ENCODE data around the gene LCE5A.

LCE5A gene

GRCh38 chr1:152513081-152513480 is 2.5 kb downstream of the LCE5A start:
- peaks cover 69% of the 10 kb centered on the region for H3K9me3 Mint-ChIP-seq
- H3K27ac Mint-ChIP-seq = no peak overlapping the region
- H3K4me1 Mint-ChIP-seq = no peaks in the 10 kb centered on the region
- no peaks in the 10 kb centered on the region for H3K36me3 Mint-ChIP-seq (ENCODE audit: low read depth)
- TF ChIP-seq, protein P1, sequence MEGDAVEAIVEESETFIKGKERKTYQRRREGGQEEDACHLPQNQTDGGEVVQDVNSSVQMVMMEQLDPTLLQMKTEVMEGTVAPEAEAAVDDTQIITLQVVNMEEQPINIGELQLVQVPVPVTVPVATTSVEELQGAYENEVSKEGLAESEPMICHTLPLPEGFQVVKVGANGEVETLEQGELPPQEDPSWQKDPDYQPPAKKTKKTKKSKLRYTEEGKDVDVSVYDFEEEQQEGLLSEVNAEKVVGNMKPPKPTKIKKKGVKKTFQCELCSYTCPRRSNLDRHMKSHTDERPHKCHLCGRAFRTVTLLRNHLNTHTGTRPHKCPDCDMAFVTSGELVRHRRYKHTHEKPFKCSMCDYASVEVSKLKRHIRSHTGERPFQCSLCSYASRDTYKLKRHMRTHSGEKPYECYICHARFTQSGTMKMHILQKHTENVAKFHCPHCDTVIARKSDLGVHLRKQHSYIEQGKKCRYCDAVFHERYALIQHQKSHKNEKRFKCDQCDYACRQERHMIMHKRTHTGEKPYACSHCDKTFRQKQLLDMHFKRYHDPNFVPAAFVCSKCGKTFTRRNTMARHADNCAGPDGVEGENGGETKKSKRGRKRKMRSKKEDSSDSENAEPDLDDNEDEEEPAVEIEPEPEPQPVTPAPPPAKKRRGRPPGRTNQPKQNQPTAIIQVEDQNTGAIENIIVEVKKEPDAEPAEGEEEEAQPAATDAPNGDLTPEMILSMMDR (IDR thresholded peaks at IDR 0.05; ENCODE audit: unreplicated experiment in 3 of 3) = no peak
- no peaks in the 10 kb centered on the region for H3K27me3 Mint-ChIP-seq (ENCODE audit: low read depth)
- no peak overlapping the region for H3K4me3 Mint-ChIP-seq

DNA sequence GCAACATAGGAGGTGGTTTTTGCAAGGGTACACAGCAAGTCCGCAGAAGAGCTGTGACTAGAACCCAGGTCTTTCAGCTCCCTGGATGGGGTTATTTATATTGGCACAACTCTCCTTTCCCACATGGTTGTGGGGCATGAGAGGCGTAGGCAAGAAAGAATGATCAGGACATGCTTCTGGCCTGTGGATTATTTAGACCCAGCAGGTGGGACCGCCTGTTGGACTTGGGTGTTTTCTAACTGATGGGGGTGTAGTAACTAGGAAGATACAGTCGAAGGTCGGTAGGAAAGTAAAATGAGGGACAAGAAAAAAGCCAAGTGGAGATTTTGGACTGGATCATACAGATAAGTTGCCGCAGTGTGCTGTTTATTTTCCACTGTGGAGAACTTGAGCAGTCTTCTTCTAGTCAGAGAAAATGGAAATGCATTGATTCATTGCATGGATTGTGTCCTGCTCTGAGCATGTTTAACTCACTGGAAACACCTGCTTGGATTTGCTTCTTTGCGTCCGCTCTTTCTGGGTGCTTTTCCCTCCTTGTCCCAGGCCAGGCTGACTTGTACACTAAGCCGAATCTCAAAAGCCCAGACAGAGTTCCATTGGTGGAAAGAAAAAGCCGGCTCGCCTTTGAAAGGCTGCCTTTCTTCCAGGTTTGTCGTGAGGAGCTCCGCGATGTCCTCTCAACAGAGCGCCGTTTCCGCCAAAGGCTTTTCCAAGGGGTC is 4.3 kb downstream of the LCE5A start:
- Mint-ChIP-seq H3K27ac (no peak overlapping the region), H3K36me3 (ENCODE audit: low read depth) (no peaks in the 10 kb centered on the region), H3K9me3 (peaks cover 59% of the 10 kb centered on the region), H3K4me3 (no peak overlapping the region), H3K4me1 (no peaks in the 10 kb centered on the region), H3K27me3 (ENCODE audit: low read depth) (no peaks in the 10 kb centered on the region)
- TF ChIP-seq, protein P1 (IDR thresholded peaks at IDR 0.05; ENCODE audit: unreplicated experiment in 3 of 3) = no peak

DNA sequence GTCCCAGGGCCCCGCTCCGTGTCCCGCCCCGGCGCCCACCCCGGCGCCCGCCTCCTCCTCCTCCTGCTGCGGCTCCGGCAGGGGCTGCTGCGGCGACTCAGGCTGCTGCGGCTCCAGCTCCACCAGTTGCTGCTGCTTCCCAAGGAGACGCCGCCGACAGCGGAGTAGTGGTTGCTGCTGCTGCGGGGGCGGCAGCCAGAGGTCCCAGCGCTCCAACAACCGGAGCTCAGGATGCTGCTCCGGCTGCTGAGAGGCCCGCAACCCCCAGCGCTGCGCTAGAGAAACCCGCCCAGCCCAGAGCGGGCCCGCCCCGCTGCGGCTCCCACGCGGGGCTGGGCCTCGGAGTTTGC is 4.8 kb downstream of the LCE5A start:
- Mint-ChIP-seq H3K9me3 (peaks cover 55% of the 10 kb centered on the region), H3K4me1 (no peaks in the 10 kb centered on the region), H3K27me3 (ENCODE audit: low read depth) (no peaks in the 10 kb centered on the region), H3K4me3 (no peak overlapping the region), H3K27ac (no peak overlapping the region), H3K36me3 (ENCODE audit: low read depth) (no peaks in the 10 kb centered on the region)
- TF ChIP-seq, protein P1 (IDR thresholded peaks at IDR 0.05; ENCODE audit: unreplicated experiment in 3 of 3) = no peak

DNA sequence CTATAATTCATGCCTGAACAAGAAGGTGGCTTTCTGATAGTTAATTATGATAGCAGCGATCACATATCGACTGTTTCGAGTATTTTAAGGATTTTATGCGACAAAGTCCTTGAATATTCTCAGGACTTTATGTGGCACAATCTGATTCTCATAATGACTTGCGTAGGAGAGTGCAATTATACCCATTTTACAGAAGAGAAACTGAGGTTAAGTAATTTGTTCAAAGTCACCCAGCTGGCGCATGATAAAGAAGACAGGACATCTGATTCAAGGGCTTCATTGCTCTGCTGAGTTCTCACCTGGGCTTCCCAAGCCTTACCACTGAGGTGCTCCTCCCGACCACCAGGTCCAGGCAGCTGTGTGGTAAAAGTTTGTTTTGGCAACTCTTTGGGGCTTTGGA is 5.5 kb downstream of the LCE5A start:
- H3K27me3 Mint-ChIP-seq (ENCODE audit: low read depth) = no peaks in the 10 kb centered on the region

GRCh38 chr1:152517237-152517811 is 6.7 kb downstream of the LCE5A start:
- H3K36me3 Mint-ChIP-seq (ENCODE audit: low read depth) = no peaks in the 10 kb centered on the region
- H3K4me1 Mint-ChIP-seq = no peaks in the 10 kb centered on the region
- no peak overlapping the region for H3K27ac Mint-ChIP-seq
- H3K4me3 Mint-ChIP-seq = no peak overlapping the region
- TF ChIP-seq, protein P1 (IDR thresholded peaks at IDR 0.05; ENCODE audit: unreplicated experiment in 3 of 3) = no peak
- peaks cover 44% of the 10 kb centered on the region for H3K9me3 Mint-ChIP-seq
- H3K27me3 Mint-ChIP-seq (ENCODE audit: low read depth) = no peaks in the 10 kb centered on the region

More for the DNA sequence above, 5.5 kb downstream of the LCE5A start:
- Mint-ChIP-seq H3K9me3 (peaks cover 49% of the 10 kb centered on the region), H3K36me3 (ENCODE audit: low read depth) (no peaks in the 10 kb centered on the region), H3K4me3 (no peak overlapping the region), H3K4me1 (no peaks in the 10 kb centered on the region), H3K27ac (no peak overlapping the region)
- TF ChIP-seq, protein P1 (IDR thresholded peaks at IDR 0.05; ENCODE audit: unreplicated experiment in 3 of 3) = no peak

DNA sequence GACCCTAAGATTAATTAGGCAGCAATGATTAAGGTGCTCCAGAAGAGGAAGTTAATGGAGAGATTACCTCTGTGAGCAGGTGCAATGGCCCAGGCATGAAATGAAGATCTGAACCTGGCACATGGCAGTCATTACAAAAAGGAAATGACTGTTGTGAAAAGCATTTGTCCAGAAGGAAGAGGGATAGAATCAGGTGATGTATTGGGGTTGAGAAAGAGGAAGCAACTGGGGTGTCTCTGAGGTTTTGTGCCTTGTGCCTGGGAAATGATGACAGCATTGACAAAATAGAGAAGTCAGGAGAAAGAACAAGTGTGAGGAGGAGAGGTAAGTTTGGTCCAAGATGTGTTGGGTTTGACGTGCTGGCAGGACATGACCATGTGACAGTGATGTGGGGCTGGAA is 9.2 kb downstream of the LCE5A start:
- H3K27ac Mint-ChIP-seq = no peak overlapping the region
- TF ChIP-seq, protein P1 (IDR thresholded peaks at IDR 0.05; ENCODE audit: unreplicated experiment in 3 of 3) = no peak
- H3K9me3 Mint-ChIP-seq = peaks cover 41% of the 10 kb centered on the region
- no peaks in the 10 kb centered on the region for H3K27me3 Mint-ChIP-seq (ENCODE audit: low read depth)
- no peaks in the 10 kb centered on the region for H3K36me3 Mint-ChIP-seq (ENCODE audit: low read depth)
- no peak overlapping the region for H3K4me3 Mint-ChIP-seq
- H3K4me1 Mint-ChIP-seq = no peaks in the 10 kb centered on the region

Measured in nephron (organoid).